ENCODE data around the gene SNW1. TPM values are rescaled to one million over a fixed set of nuclear protein-coding genes. Genes with fewer than 3 reads are reported as not detected.

SNW1 gene
- total RNA-seq, 4 donors from 2014 or later = 31.7 to 99.9 (median 44.9) TPM

- peaks cover 0 to 12% (median 0%) of the 10 kb centered on the region in 4 donors for H3K4me1 ChIP-seq
- no peaks in the 10 kb centered on the region for H3K27me3 ChIP-seq
- DNase-seq = no peak
- peaks cover 0 to 67% (median 0%) of the 10 kb centered on the region in 3 donors for H3K36me3 ChIP-seq
- H3K4me3 ChIP-seq = no peak overlapping the region
- H3K9me3 ChIP-seq = no peaks in the 10 kb centered on the region
- TF ChIP-seq CTCF (IDR thresholded peaks at IDR 0.05) (no peak), POLR2A (IDR thresholded peaks at IDR 0.05) (no peak)
- H3K27ac ChIP-seq = no peak overlapping the region
Observed at GRCh38 chr14:77738559-77739250, 22.3 kb downstream of the SNW1 start.

GRCh38 chr14:77730976-77731497, 29.9 kb downstream of the SNW1 start:
- Histone ChIP-seq H3K4me1 (no peaks in the 10 kb centered on the region), H3K36me3 (peaks cover 0 to 98% (median 5%) of the 10 kb centered on the region in 3 donors), H3K27me3 (no peaks in the 10 kb centered on the region), H3K9me3 (no peaks in the 10 kb centered on the region), H3K4me3 (no peak overlapping the region), H3K27ac (no peak overlapping the region)
- no peak for TF ChIP-seq POLR2A (IDR thresholded peaks at IDR 0.05)
- TF ChIP-seq CTCF (IDR thresholded peaks at IDR 0.05) = no peak
- no peak for DNase-seq

GRCh38 chr14:77722301-77722700, 38.7 kb downstream of the SNW1 start:
- Histone ChIP-seq H3K4me3 (no peak overlapping the region), H3K27me3 (no peaks in the 10 kb centered on the region), H3K9me3 (no peaks in the 10 kb centered on the region), H3K4me1 (no peaks in the 10 kb centered on the region), H3K27ac (no peak overlapping the region), H3K36me3 (peaks cover 0 to 98% (median 0%) of the 10 kb centered on the region in 3 donors)
- no peak for DNase-seq
- TF ChIP-seq CTCF (IDR thresholded peaks at IDR 0.05) (no peak), POLR2A (IDR thresholded peaks at IDR 0.05) (no peak)

- Histone ChIP-seq H3K4me3 (no peak overlapping the region), H3K27ac (peak overlapping the region in 1 of 4 donors; percentile 57), H3K4me1 (no peaks in the 10 kb centered on the region), H3K27me3 (no peaks in the 10 kb centered on the region), H3K9me3 (no peaks in the 10 kb centered on the region), H3K36me3 (peaks cover 0 to 98% (median 0%) of the 10 kb centered on the region in 3 donors)
- no peak for TF ChIP-seq CTCF (IDR thresholded peaks at IDR 0.05)
- no peak for TF ChIP-seq POLR2A (IDR thresholded peaks at IDR 0.05)
- DNase-seq = no peak
Observed at GRCh38 chr14:77721437-77721836, 39.5 kb downstream of the SNW1 start.

- Histone ChIP-seq H3K4me3 (no peak overlapping the region), H3K9me3 (no peaks in the 10 kb centered on the region), H3K36me3 (peaks cover 0 to 92% (median 0%) of the 10 kb centered on the region in 3 donors), H3K4me1 (no peaks in the 10 kb centered on the region), H3K27me3 (no peaks in the 10 kb centered on the region), H3K27ac (no peak overlapping the region)
- TF ChIP-seq POLR2A (IDR thresholded peaks at IDR 0.05) (no peak), CTCF (IDR thresholded peaks at IDR 0.05) (no peak)
- no peak for DNase-seq
Observed at GRCh38 chr14:77717608-77718305, 43.2 kb downstream of the SNW1 start.
